Skeletal muscle satellite cell (primary cell): Measurements from ENCODE around the gene BUD23.
"Not testable (repeated sequence)": the region's sequence is repeated elsewhere in the genome, so short reads cannot be mapped to it uniquely, and the experiment has no call there.

Experiments
- H3K27me3 ChIP-seq: 2 replicates; pipeline ENCODE4 v1.7.0; 2013; ENCODE audit warnings: low read length; ENCODE audit not compliant: control insufficient read depth, insufficient read depth
- H3K36me3 ChIP-seq: 2 replicates; pipeline ENCODE4 v1.7.0; 2013; ENCODE audit warnings: mild to moderate bottlenecking, control low read depth, low read length; ENCODE audit not compliant: insufficient read depth
- H3K4me1 ChIP-seq: 2 replicates; pipeline ENCODE4 v1.7.0; 2013; ENCODE audit warnings: low read length; ENCODE audit not compliant: control insufficient read depth, insufficient read depth
- H3K4me2 ChIP-seq: 2 replicates; pipeline ENCODE4 v1.7.0; 2013; ENCODE audit warnings: mild to moderate bottlenecking, low read length
- H3K4me3 ChIP-seq: 2 replicates; pipeline ENCODE4 v1.7.0; 2013; ENCODE audit warnings: low read length
- H3K9ac ChIP-seq: 2 replicates; pipeline ENCODE4 v1.7.0; 2013; ENCODE audit warnings: mild to moderate bottlenecking, low read depth, low read length, moderate library complexity
- H3K9me3 ChIP-seq: replicated peaks from 2 replicates; pipeline ENCODE4 v1.7.0; 2013; ENCODE audit warnings: mild to moderate bottlenecking, control low read depth, low read length

BUD23 gene

GRCh38 chr7:73669288-73669701, 14.1 kb upstream of the BUD23 start:
- H3K9me3 ChIP-seq = no peaks in the 10 kb centered on the region
- H3K9ac ChIP-seq = no peak overlapping the region
- H3K27me3 ChIP-seq = peaks cover 9% of the 10 kb centered on the region
- no peak overlapping the region for H3K4me2 ChIP-seq
- H3K4me1 ChIP-seq = peaks cover 6% of the 10 kb centered on the region
- no peak overlapping the region for H3K4me3 ChIP-seq
- no peaks in the 10 kb centered on the region for H3K36me3 ChIP-seq

GRCh38 chr7:73669858-73670385, 13.5 kb upstream of the BUD23 start:
- no peaks in the 10 kb centered on the region for H3K36me3 ChIP-seq
- no peak overlapping the region for H3K4me3 ChIP-seq
- H3K9ac ChIP-seq = no peak overlapping the region
- no peaks in the 10 kb centered on the region for H3K9me3 ChIP-seq
- H3K4me1 ChIP-seq = peaks cover 6% of the 10 kb centered on the region
- H3K27me3 ChIP-seq = peaks cover 5% of the 10 kb centered on the region
- no peak overlapping the region for H3K4me2 ChIP-seq

- H3K4me1 ChIP-seq = peaks cover 6% of the 10 kb centered on the region
- no peaks in the 10 kb centered on the region for H3K27me3 ChIP-seq
- H3K4me3 ChIP-seq = no peak overlapping the region
- H3K4me2 ChIP-seq = no peak overlapping the region
- no peak overlapping the region for H3K9ac ChIP-seq
- no peaks in the 10 kb centered on the region for H3K9me3 ChIP-seq
- H3K36me3 ChIP-seq = no peaks in the 10 kb centered on the region
Observed at GRCh38 chr7:73671322-73671661, 12.1 kb upstream of the BUD23 start.

DNA sequence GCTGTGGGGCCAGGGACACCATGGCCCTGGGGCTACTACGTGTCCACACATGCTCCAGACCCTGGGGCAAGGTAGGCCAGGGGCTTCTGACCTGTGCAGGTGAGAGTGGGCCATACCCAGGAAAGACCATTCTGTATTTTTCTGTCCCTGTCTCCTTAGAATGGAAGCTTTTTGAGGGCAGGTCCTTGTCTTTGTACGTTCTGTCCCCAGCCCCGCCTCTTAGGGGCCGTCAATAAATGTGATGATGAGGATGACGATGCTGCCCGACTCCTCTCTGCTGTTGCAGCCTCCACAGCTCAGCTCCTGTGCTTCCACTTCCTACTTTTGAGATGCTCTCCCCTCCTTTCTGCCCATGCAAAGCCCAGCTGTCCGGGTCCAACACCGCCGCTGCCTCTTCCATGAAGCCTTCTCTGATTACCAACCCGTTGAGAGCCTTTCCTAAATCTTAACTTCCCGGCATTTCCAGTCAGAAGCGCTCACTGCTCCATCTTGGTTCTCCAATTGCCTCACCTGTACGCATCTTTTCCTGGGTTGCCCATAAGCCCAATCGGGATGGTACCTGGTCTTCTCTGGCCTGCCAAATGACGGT, 11.4 kb upstream of the BUD23 start:
- Histone ChIP-seq H3K9ac (no peak overlapping the region), H3K4me3 (no peak overlapping the region), H3K36me3 (no peaks in the 10 kb centered on the region), H3K4me2 (no peak overlapping the region), H3K4me1 (peaks cover 6% of the 10 kb centered on the region), H3K27me3 (no peaks in the 10 kb centered on the region), H3K9me3 (no peaks in the 10 kb centered on the region)

DNA sequence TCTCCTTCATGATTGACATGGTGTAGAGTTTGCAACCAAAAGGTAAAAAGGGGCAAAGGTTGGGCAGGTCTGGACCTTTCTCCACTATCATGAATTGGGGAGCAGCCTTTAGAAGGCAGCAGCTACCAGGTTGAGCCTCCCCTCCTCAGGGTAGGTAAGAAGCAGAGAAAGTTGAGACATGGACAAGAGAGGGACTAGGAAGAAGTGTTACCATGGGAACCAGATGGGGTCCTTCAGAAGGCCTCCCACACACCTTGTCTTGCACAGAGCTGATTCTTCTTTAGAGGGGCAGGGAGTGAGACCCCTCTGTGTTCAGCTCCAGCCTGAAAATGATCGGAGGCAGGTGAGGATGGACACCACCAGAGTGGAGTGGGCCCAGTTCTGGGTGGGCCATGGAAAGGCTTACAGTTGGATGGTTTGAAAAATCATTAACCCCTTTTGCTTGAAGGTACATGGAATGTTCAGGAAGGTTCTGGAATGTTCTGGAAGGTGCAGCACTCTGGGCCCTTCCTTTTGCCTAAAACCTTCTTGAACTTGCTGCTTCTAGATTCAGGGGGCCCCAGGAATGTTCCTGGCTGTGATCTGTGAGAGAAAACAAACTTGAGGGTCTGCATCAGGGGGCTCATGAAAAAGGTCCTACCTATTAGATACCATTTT, 8.8 kb upstream of the BUD23 start:
- Histone ChIP-seq H3K4me2 (no peak overlapping the region), H3K27me3 (no peaks in the 10 kb centered on the region), H3K9ac (no peak overlapping the region), H3K4me3 (no peak overlapping the region), H3K36me3 (peaks cover 5% of the 10 kb centered on the region), H3K9me3 (no peaks in the 10 kb centered on the region), H3K4me1 (no peaks in the 10 kb centered on the region)

DNA sequence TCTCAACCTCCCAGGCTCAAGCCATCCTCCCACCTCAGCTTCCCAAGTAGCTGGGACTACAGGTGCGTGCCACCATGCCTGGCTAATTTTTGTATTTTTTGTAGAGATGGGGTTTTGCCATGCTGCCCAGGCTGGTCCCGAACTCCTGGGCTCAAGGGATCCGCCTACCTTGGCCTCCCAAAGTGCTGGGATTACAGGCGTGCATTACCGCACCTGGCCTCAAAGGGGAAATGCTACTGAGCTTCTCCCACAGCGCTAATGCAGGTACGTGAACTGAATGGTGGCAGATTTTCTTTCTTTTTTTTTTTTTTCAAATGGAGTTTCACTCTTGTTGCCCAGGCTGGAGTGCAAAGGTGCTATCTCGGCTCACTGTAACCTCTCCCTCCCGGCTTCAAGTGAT, 7.3 kb upstream of the BUD23 start:
- not testable (repeated sequence) for H3K27me3 ChIP-seq, H3K4me2 ChIP-seq, H3K4me3 ChIP-seq, H3K9ac ChIP-seq, H3K9me3 ChIP-seq, H3K4me1 ChIP-seq, H3K36me3 ChIP-seq

- no peak overlapping the region for H3K4me3 ChIP-seq
- peaks cover 22% of the 10 kb centered on the region for H3K4me1 ChIP-seq
Observed at GRCh38 chr7:73678862-73679261, 4.5 kb upstream of the BUD23 start.

GRCh38 chr7:73679709-73680108, 3.7 kb upstream of the BUD23 start:
- no peak overlapping the region for H3K4me3 ChIP-seq
- peaks cover 22% of the 10 kb centered on the region for H3K4me1 ChIP-seq
- no peaks in the 10 kb centered on the region for H3K9me3 ChIP-seq
- H3K4me2 ChIP-seq = peak overlapping the region; percentile 1
- peaks cover 7% of the 10 kb centered on the region for H3K36me3 ChIP-seq
- H3K27me3 ChIP-seq = no peaks in the 10 kb centered on the region
- no peak overlapping the region for H3K9ac ChIP-seq

More at GRCh38 chr7:73678862-73679261, 4.5 kb upstream of the BUD23 start:
- Histone ChIP-seq H3K27me3 (no peaks in the 10 kb centered on the region), H3K4me2 (no peak overlapping the region), H3K9me3 (no peaks in the 10 kb centered on the region), H3K9ac (no peak overlapping the region), H3K36me3 (peaks cover 7% of the 10 kb centered on the region)

GRCh38 chr7:73680501-73680900, 2.9 kb upstream of the BUD23 start:
- Histone ChIP-seq H3K4me3 (no peak overlapping the region), H3K4me1 (peaks cover 22% of the 10 kb centered on the region), H3K4me2 (peak overlapping the region; percentile 97), H3K36me3 (peaks cover 7% of the 10 kb centered on the region), H3K27me3 (no peaks in the 10 kb centered on the region), H3K9me3 (no peaks in the 10 kb centered on the region), H3K9ac (no peak overlapping the region)

- H3K4me3 ChIP-seq = peak overlapping the region; percentile 13
- peak overlapping the region; percentile 97 for H3K4me2 ChIP-seq
- peaks cover 7% of the 10 kb centered on the region for H3K36me3 ChIP-seq
- H3K9me3 ChIP-seq = no peaks in the 10 kb centered on the region
- H3K9ac ChIP-seq = no peak overlapping the region
- H3K4me1 ChIP-seq = peaks cover 22% of the 10 kb centered on the region
- H3K27me3 ChIP-seq = no peaks in the 10 kb centered on the region
Observed at GRCh38 chr7:73681031-73681430, 2.4 kb upstream of the BUD23 start.

DNA sequence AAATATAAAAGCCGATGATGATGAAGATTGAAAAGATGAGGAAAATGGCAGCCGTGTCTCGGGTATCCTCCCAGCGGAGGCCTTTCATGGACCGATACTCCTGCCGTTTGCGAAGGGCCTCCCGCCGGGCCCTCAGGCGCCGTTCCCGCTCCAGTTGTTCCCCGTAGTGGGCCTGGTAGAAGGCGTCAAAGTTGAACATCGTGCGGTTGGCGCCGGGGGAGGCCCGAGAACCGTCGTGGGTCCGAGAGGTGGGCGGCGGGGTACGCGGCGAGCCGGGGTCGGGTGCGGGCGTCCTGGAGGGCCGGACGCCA, 697 bp upstream of the BUD23 start:
- no peaks in the 10 kb centered on the region for H3K27me3 ChIP-seq
- H3K4me2 ChIP-seq = peak overlapping the region; percentile 97
- H3K9ac ChIP-seq = peak overlapping the region; percentile 93
- peak overlapping the region; percentile 98 for H3K4me3 ChIP-seq
- H3K36me3 ChIP-seq = peaks cover 20% of the 10 kb centered on the region
- H3K9me3 ChIP-seq = no peaks in the 10 kb centered on the region
- peaks cover 22% of the 10 kb centered on the region for H3K4me1 ChIP-seq
